Ramos (cell line): ENCODE measurements around the gene UGT2A1.
"Not testable (repeated sequence)": the region's sequence is repeated elsewhere in the genome, so short reads cannot be mapped to it uniquely, and the experiment has no call there.

Experiments
- in situ Hi-C: fragments of 300-500 bp; cut with MboI; formaldehyde crosslinking; loops from one replicate; pipeline ENCODE4 v1.14.3; 2022; ENCODE audit warnings: low sequenced_read_pairs; ENCODE audit not compliant: unreplicated experiment

UGT2A1 gene

DNA sequence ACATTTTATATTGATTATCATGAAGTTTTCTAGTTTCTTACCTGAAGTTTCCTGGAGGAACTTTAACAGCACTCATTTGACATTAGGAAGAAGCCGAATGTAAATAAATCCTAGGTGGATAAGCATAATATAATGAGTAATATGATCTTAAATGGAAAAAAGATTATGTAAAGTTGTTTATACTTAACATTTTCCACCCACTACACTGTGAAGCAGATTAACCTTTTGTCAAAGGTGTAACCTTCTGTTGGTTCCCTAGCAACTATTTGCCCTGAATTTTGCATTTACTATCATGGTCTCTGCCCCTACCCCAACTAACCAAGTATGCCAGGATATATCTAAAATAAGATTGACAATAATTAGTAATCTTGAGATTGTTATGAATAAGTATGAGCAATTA lies at the start of gene UGT2A1:
UGT2A1 (minus strand) TSS at position 101 of the 400 bp plus-strand sequence. CDS start 5,603 bp downstream, outside the sequence.
- in situ Hi-C loops = no loop called here

DNA sequence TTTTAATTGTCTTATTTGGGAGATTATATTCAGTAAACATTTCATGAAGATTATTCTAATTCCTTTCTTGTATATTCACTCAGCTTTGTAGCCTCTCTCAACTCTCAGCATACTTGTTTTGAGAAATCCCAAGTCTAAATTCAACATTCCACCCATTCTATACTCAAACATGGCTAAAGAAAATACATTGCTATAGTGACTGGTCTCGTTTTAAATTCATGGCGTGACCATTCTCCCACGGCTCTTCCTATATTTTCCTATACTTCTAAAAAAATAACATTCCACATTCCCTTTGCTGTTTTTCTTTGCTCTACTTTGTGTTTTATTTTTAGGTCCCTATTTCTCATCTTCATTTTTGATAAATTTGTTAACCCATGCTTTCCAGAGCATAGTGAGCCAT lies 49.2 kb upstream of the UGT2A1 start:
- in situ Hi-C loops = no loop called here

DNA sequence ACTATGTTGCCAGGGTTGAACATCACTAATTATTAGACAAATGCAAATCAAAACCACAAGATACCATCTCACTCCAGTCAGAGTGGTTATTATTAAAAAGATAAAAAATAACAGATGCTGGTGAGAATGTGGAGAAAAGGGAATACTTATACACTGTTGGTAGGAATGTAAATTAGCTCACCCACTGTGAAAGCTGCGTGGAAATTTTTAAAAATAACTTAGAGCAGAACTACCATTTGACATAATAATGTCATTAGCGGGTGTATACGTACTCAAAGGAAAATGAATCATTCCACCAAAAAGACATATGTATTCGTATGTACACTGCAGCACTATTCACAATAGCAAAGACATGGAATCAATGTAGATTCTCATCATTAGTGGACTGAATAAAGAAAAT lies 48.6 kb upstream of the UGT2A1 start:
- in situ Hi-C loops = no loop called here

DNA sequence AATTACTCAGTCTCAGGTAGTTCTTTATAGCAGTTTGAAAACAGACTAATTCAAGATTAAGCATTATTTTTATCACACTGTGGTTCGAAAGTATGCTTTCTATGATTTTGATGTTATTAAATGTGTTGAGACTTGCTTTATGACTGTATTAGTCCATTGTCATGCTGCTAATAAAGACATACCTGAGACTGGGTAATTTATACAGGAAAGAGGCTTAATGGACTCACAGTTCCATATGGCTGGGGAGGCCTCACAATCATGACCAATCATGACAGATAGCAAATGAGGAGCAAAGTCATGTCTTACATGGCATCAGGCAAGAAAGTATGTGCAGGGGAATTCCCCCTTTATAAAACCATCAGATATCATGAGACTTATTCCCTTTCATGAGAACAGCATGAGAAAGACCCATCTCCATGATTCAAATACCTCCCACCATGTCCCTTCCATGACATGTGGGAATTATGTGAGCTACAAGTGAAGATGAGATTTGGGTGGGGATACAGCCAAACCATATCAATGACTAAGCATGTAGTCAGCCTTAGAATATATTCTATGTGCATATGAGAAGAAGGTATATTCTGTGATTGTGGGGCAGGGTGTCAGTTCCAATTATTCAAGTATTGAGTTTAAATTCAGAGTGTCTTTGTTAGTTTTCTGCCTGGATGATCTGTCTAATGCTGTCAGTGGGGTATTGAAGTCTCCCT lies 44.6 kb upstream of the UGT2A1 start:
- in situ Hi-C loops = loop anchor here (25.0 kb wide), 1 partner anchor 815 kb away; the partner anchor contains the start of gene AMTN

DNA sequence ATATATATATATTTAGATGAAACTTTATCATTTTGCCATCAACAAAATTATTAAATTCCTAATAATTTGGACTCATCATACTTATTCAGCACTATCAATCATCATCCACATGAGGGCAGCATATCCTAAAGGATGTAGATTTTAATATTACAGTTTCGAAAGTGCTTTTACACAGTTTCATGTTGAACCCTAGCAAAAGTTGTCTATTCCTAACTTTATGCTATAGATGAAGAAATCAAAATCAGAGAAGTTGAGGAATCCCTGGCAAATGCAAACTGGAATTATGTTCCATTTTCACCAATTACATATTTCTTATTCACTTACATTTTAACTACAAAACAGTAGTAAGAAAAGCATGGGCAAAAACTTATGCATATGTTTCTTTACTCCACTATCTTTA lies 36.6 kb upstream of the UGT2A1 start:
- in situ Hi-C loops = loop anchor here (25.0 kb wide), 1 partner anchor 823 kb away; the partner anchor contains the start of gene AMTN

DNA sequence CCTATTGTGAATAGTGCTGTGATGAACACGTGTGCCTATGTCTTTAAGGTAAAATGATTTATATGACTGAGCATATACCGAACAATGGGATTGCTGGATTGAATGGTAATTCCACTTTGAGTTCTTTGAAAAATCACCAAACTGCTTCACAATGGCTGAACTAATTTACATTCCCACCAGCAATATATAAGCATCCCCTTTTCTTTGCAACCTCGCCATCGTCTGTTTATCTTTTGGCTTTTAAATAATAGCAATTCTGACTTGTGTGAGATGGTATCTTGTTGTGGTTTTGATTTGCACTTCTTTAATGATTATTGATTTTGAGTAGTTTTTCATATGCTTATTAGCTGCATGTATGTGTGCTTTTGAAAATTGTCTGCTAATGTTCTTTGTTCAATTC lies 31.8 kb upstream of the UGT2A1 start:
- in situ Hi-C loops = loop anchor here (25.0 kb wide), 1 partner anchor 827 kb away; the partner anchor contains the start of gene AMTN

DNA sequence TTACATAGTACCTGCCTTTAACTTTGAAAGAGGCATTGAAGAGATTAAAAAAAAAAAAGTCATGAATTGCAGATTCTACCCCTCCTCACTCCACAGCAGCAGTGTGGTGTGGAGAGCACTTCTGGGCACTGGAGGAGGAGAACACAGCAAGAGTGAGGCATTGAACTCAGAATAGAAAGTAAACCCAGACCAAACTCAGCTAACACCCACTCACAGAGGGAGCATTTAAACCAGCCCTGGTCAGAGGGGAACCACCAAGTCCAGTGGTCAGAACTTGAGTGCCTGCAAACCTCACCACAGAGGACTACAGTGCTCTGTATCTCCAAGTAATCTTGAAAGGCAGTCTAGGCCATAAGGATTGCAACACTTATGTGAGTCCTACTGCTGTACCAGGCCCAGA lies 15.6 kb upstream of the UGT2A1 start:
- in situ Hi-C loops = no loop called here

DNA sequence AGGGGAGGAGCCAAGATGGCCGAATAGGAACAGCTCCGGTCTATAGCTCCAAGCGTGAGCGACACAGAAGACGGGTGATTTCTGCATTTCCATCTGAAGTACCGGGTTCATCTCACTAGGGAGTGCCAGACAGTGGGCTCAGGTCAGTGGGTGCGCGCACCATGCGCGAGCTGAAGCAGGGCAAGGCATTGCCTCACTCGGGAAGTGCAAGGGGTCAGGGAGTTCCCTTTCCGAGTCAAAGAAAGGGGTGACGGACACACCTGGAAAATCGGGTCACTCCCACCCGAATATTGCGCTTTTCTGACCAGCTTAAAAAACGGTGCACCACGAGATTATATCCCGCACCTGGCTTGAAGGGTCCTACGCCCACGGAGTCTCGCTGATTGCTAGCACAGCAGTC lies 11.0 kb upstream of the UGT2A1 start:
- in situ Hi-C loops = not testable (repeated sequence)

DNA sequence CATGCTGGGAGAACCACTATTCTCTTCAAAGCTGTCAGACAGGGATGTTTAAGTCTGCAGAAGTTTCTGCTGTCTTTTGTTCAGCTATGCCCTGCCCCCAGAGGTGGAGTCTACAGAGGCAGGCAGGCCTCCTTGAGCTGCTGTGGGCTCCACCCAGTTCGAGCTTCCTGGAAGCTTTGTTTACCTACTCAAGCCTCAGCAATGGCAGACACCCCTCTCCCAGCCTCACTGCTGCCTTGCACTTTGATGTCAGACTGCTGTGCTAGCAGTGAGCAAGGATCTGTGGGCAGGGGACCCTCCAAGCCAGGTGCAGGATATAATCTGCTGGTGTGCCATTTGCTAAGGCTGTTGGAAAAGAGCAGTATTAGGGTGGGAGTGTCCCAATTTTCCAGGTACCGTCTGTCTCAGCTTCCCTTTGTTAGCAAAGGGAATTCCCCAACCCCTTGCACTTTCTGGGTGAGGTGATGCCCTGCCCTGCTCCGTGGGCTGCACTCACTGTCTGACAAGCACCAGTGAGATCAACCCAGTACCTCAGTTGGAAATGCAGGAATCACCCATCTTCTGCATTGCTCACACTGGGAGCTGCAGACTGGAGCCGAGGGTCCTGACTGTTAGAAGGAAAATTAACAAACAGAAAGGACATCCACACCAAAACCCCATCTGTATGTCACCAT lies 8.2 kb upstream of the UGT2A1 start:
- in situ Hi-C loops = not testable (repeated sequence)

DNA sequence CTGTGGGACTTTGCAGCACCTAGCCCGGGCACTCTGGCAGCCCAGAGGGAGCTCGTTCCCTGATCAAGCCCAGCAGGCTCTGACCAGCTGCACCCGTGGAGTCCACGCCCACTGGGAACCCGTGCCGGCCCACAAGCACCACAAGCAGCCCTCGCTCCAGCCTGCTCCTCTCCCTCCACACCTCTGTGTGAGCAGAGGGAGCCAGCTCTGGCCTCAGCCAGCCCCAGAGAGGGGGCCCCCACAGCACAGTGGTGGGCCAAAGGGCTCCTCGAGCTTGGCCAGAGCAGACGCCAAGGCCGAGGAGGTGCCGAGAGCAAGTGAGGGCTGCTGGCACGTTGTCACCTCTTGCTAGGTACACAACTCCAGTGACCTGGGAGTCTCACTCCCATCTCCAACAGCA lies 5.1 kb upstream of the UGT2A1 start:
- in situ Hi-C loops = no loop called here

DNA sequence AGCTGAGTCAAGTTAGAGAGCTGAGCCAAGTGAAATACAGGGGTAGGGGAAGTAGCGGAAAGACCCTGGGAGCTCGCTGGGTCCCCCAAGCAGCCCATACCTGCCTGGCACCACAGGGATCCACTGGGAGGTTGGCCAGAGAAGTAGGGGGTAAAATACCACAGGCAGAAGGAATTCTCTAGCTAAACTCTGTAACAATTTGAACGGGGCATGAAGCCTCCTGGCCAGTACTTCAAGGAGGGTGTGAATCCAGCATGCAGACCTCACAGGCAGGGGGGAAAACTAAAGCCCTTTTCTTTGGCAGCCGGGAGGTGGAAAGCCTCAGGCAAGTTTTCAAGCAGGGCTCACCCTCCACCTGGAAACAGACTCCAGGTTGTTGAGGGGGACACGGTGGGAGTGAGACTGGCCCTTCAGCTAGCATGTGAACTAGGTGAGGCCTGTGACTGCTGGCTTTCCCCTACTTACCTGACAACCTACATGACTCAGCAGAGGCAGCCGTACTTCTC lies 3.7 kb upstream of the UGT2A1 start:
- in situ Hi-C loops = no loop called here

DNA sequence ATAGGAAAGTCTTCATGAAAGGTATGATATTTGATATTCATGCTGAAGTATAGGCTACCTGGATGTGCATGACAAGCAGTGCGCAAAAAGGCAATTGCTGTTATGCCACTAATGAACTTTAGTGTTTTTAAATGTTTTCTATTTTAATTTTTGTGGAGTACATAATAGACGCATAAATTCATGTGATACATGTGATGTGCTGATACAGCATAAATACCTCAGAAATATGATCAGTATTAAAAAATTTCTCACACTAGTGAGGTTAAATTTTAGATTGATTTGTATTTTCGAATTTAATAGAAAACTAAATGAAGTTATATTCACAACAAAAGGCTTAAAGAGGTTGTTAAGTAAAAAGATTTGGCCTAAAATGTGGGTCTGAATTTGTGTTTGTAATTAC lies 2.2 kb downstream of the UGT2A1 start:
- in situ Hi-C loops = no loop called here

DNA sequence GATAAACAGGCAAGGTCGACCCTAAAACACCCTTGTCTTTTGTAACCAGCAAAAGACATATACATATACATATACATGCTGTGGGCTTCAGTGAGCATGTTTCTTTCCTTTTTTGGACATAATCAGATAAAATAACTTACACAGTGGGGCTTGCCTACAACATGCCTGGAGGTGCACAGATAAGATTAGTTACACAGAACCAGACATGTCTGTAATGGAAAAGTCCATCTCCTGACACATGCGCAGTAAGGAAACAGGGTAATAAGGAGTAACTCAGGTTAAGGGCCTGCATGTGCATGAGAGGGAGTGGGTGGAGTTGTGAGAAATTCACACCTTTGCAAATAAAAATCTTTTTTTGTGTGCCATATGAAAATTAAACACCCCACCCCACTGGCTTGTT lies 3.4 kb downstream of the UGT2A1 start:
- in situ Hi-C loops = no loop called here

DNA sequence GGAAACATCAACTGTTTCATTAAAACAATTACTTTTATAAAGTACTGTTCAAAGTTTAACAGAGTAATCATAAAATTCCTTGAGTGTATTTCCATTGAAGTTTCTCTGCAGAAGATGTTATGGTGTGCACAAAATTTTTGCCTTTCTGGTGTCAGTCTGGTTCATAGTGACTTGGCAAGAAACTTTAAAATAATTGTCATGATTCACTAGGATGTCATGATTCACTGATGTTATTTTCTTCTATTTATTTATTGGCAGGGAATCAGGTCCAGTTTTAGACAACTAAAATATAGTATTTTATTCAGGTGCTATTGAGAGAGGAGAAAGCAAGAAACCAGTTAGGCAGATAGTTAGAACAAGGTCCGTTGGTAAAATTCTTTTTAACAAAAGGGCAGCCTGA lies 3.8 kb downstream of the UGT2A1 start:
- in situ Hi-C loops = no loop called here

DNA sequence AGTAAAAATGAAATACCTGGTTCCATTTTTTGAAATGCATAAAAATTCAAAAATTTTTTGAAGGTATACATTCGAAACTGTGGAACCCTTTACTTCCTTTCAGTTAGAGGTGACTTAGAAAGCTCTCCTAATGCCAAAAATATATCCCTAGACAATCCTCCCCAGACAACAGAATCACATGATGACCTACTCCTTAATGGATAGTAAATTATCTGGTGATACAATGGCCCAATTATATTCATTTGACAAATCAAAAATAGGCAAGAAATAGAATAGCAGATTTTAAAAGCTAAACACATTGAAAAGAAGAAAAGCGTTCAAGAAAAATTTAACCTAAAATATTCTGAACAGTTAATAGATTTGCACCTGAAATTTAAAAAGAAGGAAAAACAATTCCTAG lies 10.1 kb downstream of the UGT2A1 start:
- in situ Hi-C loops = no loop called here

DNA sequence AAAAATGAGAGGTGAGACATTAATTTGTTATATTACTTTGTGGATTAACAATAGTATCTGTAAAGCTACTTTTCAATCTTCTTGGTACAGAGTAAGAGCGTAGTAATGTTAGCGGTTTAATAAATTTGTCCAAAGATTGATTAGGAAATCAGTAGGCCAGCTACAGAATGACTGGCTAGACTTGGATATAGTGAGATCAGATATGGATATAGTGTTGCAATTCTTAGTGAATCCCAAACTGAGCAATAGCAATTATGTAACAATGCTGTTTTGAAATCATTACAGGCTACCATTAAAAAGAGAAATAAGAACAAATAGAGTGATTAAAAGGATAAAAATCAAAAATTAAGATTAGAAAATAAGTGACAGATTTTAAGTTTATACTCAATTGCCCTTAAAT lies 12.8 kb downstream of the UGT2A1 start:
- in situ Hi-C loops = no loop called here

DNA sequence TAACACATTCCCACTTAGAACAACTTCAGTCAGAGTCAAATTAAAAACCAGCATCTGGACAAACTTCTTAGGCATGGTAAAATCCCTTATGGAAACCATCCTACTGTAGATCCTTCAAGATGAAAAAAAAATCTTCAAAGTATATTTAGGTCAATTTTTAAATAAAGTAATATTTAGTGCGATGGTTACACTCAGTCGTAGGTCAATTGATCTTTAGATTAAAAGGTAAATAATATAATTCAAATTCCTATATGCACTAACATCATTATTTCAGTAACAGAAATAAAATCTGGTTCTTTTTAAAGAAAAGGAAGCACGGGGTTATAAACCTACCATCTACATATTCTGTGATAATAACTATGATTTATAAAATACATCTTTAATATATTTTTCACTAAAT lies 13.5 kb downstream of the UGT2A1 start, which contains the start of gene UGT2A2:
UGT2A2 (minus strand) TSS at position 101 of the 400 bp plus-strand sequence; CDS start at position 99, 2 bp downstream.
- in situ Hi-C loops = no loop called here

DNA sequence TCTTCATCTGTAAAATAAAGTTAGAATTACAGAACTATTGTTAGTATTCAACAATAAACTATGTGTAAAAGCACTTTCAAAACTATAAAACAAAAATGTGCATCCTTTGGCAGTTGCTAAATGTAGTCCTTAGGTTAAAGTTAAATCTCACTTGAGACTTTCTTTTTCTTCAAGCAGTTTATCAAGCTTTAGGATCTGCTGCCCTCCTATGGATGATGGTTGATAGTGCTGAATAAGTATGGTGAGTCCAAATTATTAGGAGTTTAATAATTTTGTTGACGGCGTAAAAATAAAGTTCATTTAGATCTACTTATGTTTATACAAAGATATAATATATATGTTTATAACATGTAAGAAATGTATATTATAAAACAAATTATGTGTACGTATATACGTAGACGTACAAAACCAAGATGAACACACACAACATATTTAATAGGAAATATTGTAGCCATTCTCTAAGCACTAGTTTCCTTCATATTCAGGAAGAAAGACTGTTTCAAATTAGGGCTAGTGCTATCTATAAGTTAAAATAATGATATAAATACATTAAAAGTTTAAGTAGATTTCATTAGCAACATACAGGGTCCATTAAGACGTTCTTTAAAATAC lies 35.9 kb downstream of the UGT2A1 start:
- in situ Hi-C loops = no loop called here

DNA sequence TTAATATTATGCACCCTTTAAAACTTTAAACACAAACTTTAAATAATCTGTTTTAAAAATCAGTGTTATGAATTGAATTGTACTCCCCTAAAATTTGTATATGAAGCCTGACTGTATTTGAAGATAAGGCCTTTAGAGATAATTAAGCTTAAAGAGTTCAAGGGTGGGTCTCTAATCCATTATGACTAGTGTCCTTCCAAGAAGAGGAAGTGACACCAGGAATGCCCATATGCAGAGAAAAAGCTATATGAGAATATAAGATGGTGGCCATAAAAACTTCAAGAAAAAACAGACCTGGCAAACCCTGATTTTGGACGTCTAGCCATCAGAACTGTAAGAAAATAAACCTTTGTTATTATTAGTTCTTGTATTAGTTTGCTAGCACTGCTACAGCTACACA lies 42.6 kb downstream of the UGT2A1 start:
- in situ Hi-C loops = no loop called here

DNA sequence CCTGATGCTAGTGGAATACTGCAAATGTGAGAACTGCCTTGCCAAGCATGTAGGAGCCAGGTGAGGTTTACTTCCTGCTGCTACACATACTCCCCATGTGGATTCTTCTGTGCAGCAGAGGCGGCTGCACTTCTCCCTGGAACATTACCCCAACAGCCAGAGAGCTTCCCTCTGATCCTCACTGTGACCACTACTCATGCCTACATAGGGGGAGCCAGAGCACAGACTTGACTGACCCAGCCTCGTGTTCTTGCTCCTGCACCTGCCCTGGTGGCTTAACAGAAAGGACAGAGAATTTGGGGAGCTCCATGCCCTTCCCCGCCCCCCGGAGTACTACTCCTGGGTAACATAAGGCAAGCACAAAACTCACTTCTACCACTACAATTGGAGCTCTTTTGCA lies 52.0 kb downstream of the UGT2A1 start:
- in situ Hi-C loops = no loop called here

DNA sequence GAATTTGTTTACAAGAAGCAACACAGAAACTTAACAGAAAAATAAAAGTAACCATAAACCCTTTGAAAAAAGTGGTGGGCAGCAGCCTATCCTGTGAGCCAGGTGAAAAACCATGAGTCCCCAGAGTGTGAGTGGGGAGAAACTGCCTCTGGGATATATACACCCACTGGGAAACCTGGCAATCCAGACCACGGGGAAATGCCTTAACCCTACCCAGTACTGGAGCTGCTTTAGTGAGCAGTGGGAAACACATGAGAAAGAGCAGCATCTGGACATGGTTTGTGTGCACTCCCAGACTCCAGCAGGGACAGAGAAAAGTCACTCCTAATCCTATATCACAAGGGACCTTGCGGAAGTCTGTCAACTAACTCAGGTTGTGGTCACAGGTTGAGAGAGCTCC lies 53.0 kb downstream of the UGT2A1 start:
- in situ Hi-C loops = no loop called here
